Thyroid gland (tissue), 4 donors: Measurements from ENCODE around the gene DOCK9.

Source experiments
- POLR2A ChIP-seq, 2 donors: fragments of 450-650 bp; IDR thresholded peaks; one replicate each; pipeline ENCODE4 v1.6.1; 2017; ENCODE audit warnings: antibody characterized with exemption in 2 of 2, mild to moderate bottlenecking in 2 of 2, moderate library complexity in 1 of 2
- TF ChIP-seq, protein P1 (sequence below), 6 experiments: fragments of 200-600 bp in 3 of 6; fragments of 450-650 bp in 3 of 6; sonication (generic) in 3 of 6; IDR thresholded peaks; one replicate each; pipeline ENCODE4 v1.5.1; 2016 to 2019; ENCODE audit warnings: antibody characterized with exemption in 6 of 6, mild to moderate bottlenecking in 2 of 6, inconsistent platforms in 1 of 6, moderate library complexity in 1 of 6

DNA sequence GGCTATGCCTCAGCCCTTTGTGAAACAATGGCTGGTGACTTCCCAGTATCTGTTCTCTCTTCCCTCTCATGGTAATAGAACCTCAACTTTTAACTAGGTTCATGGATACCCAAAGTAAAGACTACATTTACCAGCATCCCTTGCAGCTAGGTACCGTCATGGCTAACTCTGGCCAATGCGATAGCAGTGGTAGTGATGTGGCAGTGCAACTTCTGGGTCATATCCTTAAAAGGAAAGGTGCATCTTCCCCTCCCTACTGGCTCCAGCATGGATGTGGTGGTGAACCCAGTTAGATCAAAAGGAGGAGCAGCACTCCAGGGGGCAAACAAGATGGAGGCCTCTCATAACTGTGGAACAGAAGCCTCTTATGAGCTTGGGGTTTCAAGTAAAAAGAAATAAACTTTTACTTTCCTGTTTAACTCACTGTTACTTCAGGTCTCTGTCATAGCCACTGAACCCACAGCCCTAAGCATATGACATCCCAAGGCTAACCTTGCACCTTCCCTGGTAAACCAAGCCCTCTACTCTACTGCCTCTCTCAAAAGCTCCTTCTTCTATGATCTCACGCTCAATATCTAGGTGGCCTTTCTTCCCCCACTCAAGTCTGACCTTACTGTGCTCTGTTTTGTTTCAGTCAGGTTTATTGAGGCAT lies 104.4 kb downstream of the DOCK9 start:
- TF ChIP-seq, protein P1, sequence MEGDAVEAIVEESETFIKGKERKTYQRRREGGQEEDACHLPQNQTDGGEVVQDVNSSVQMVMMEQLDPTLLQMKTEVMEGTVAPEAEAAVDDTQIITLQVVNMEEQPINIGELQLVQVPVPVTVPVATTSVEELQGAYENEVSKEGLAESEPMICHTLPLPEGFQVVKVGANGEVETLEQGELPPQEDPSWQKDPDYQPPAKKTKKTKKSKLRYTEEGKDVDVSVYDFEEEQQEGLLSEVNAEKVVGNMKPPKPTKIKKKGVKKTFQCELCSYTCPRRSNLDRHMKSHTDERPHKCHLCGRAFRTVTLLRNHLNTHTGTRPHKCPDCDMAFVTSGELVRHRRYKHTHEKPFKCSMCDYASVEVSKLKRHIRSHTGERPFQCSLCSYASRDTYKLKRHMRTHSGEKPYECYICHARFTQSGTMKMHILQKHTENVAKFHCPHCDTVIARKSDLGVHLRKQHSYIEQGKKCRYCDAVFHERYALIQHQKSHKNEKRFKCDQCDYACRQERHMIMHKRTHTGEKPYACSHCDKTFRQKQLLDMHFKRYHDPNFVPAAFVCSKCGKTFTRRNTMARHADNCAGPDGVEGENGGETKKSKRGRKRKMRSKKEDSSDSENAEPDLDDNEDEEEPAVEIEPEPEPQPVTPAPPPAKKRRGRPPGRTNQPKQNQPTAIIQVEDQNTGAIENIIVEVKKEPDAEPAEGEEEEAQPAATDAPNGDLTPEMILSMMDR (IDR thresholded peaks at IDR 0.05): no peak
- TF ChIP-seq POLR2A (IDR thresholded peaks at IDR 0.05): no peak
